ENCODE results near the gene THBS3.

Gene THBS3

GRCh38 chr1:155202731-155203515 is 4.8 kb downstream of the THBS3 start:
- Histone ChIP-seq H3K27me3 (ENCODE audit: insufficient read depth, low read length, poor library complexity) (no peaks in the 10 kb centered on the region), H2AK5ac (ENCODE audit: low read length) (no peak overlapping the region), H3K23ac (ENCODE audit: low read length) (no peak overlapping the region), H4K8ac (ENCODE audit: low read depth, low read length) (no peak overlapping the region), H3K56ac (ENCODE audit: low read length) (no peak overlapping the region), H4K5ac (ENCODE audit: low read length) (no peak overlapping the region), H3K36me3 (ENCODE audit: control insufficient read depth, insufficient read depth, low read length) (no peaks in the 10 kb centered on the region), H3K79me2 (ENCODE audit: control insufficient read depth, insufficient read depth, low read length) (no peaks in the 10 kb centered on the region), H3K4me1 (ENCODE audit: control insufficient read depth, low read depth, low read length) (peaks cover 5% of the 10 kb centered on the region), H3K4me3 (ENCODE audit: low read length) (no peak overlapping the region), H3K79me1 (ENCODE audit: low read length) (no peaks in the 10 kb centered on the region), H3K4ac (ENCODE audit: low read depth, low read length) (no peak overlapping the region), H3K27ac (ENCODE audit: low read depth, low read length) (no peak overlapping the region), H3K18ac (ENCODE audit: low read length) (no peak overlapping the region), H2BK15ac (replicated peaks; ENCODE audit: low read depth) (no peak overlapping the region), H3K4me2 (ENCODE audit: low read length) (no peak overlapping the region), H2BK5ac (ENCODE audit: low read length) (no peak overlapping the region), H3K9ac (ENCODE audit: low read length) (no peak overlapping the region), H2BK120ac (ENCODE audit: low read depth, low read length) (no peak overlapping the region)
- DNase-seq, result no peak
- WGBS (ENCODE audit: extremely low coverage, insufficient coverage, low lambda C conversion rate), result no CpG with 5 or more reads among the region's 19 CpGs

DNA sequence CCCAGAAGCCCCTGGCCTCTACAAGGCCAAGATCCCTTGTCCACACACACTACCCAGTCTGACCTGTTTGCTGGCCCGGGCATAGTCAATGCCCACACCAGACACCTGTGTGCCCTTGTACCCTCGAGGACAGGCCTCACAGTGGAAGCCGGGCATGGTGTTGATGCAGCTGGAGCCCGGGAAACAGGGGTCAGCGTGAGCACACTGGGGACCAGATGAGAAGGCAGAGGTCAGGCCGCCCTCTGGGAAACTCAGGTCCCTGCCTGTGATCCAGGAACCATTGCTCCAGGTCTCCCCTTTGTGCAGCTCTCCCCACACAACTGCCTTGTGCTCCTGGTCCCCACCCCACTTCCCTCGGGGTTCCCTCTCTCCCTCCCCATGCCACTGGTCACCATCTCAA is 5.5 kb downstream of the THBS3 start:
- H2BK5ac ChIP-seq (ENCODE audit: low read length), result no peak overlapping the region
- H3K27me3 ChIP-seq (ENCODE audit: insufficient read depth, low read length, poor library complexity), result no peaks in the 10 kb centered on the region
- H3K23ac ChIP-seq (ENCODE audit: low read length), result no peak overlapping the region
- H3K4me3 ChIP-seq (ENCODE audit: low read length), result no peak overlapping the region
- no peak overlapping the region for H3K9ac ChIP-seq (ENCODE audit: low read length)
- no peak overlapping the region for H3K4ac ChIP-seq (ENCODE audit: low read depth, low read length)
- H3K79me1 ChIP-seq (ENCODE audit: low read length), result no peaks in the 10 kb centered on the region
- H4K8ac ChIP-seq (ENCODE audit: low read depth, low read length), result no peak overlapping the region
- no peak overlapping the region for H2BK15ac ChIP-seq (replicated peaks; ENCODE audit: low read depth)
- no CpG with 5 or more reads among the region's 7 CpGs for WGBS (ENCODE audit: extremely low coverage, insufficient coverage, low lambda C conversion rate)
- H3K4me2 ChIP-seq (ENCODE audit: low read length), result no peak overlapping the region
- H3K27ac ChIP-seq (ENCODE audit: low read depth, low read length), result no peak overlapping the region
- DNase-seq, result no peak
- no peak overlapping the region for H4K5ac ChIP-seq (ENCODE audit: low read length)
- H3K4me1 ChIP-seq (ENCODE audit: control insufficient read depth, low read depth, low read length), result peaks cover 2% of the 10 kb centered on the region
- H2BK120ac ChIP-seq (ENCODE audit: low read depth, low read length), result no peak overlapping the region
- H3K18ac ChIP-seq (ENCODE audit: low read length), result no peak overlapping the region
- no peak overlapping the region for H3K56ac ChIP-seq (ENCODE audit: low read length)
- H2AK5ac ChIP-seq (ENCODE audit: low read length), result no peak overlapping the region
- peaks cover 1% of the 10 kb centered on the region for H3K36me3 ChIP-seq (ENCODE audit: control insufficient read depth, insufficient read depth, low read length)
- H3K79me2 ChIP-seq (ENCODE audit: control insufficient read depth, insufficient read depth, low read length), result no peaks in the 10 kb centered on the region

DNA sequence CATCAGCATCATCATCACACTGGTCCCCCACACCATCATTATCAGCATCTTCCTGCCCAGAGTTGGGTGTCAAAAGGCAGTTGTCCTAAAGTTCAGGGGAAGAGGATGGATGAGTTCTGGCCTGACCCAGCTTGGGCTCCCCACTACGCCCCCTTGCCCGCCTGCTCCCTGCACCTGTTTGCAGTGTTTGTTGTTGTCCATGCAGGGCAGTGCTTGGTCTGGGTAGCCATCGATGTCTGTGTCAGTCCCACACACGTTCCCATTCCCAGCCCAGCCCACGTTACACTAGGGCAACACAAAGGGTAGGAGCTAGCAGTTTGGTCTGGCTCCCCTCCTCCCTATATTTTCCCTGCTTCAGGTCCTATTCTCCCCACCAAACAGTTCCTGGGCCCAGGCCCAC is 6.8 kb downstream of the THBS3 start:
- Histone ChIP-seq H2BK120ac (ENCODE audit: low read depth, low read length) (no peak overlapping the region), H3K9ac (ENCODE audit: low read length) (no peak overlapping the region), H3K27ac (ENCODE audit: low read depth, low read length) (no peak overlapping the region), H2BK5ac (ENCODE audit: low read length) (no peak overlapping the region), H3K4ac (ENCODE audit: low read depth, low read length) (no peak overlapping the region), H2BK15ac (replicated peaks; ENCODE audit: low read depth) (no peak overlapping the region), H3K23ac (ENCODE audit: low read length) (no peak overlapping the region), H4K5ac (ENCODE audit: low read length) (no peak overlapping the region), H2AK5ac (ENCODE audit: low read length) (no peak overlapping the region), H3K27me3 (ENCODE audit: insufficient read depth, low read length, poor library complexity) (no peaks in the 10 kb centered on the region), H3K18ac (ENCODE audit: low read length) (no peak overlapping the region), H3K4me1 (ENCODE audit: control insufficient read depth, low read depth, low read length) (peaks cover 3% of the 10 kb centered on the region), H3K79me2 (ENCODE audit: control insufficient read depth, insufficient read depth, low read length) (peaks cover 5% of the 10 kb centered on the region), H4K8ac (ENCODE audit: low read depth, low read length) (no peak overlapping the region), H3K56ac (ENCODE audit: low read length) (no peak overlapping the region), H3K4me2 (ENCODE audit: low read length) (no peak overlapping the region), H3K36me3 (ENCODE audit: control insufficient read depth, insufficient read depth, low read length) (peaks cover 1% of the 10 kb centered on the region), H3K79me1 (ENCODE audit: low read length) (no peaks in the 10 kb centered on the region), H3K4me3 (ENCODE audit: low read length) (no peak overlapping the region)
- DNase-seq, result no peak
- WGBS (ENCODE audit: extremely low coverage, insufficient coverage, low lambda C conversion rate), result no CpG with 5 or more reads among the region's 5 CpGs

DNA sequence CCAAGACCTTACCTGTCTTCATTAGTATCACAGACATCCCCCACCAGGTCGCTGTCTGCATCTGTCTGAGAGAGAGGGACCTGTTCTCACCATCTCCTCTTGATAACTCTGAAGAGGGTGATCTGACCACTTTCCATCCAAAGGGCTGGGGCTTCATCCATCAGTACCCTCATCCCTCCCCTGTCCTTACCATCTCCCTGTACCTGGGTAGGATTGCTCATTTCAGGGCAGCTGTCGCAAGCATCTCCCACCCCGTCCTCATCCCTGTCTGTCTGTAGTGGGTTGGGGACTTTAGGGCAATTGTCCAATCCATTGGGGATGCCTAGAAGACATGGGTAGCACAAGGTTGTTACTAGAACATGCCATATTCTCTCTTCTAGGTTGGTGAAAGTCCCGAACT is 7.9 kb downstream of the THBS3 start:
- no peaks in the 10 kb centered on the region for H3K27me3 ChIP-seq (ENCODE audit: insufficient read depth, low read length, poor library complexity)
- H4K5ac ChIP-seq (ENCODE audit: low read length), result no peak overlapping the region
- no peak overlapping the region for H3K56ac ChIP-seq (ENCODE audit: low read length)
- no peak overlapping the region for H2BK120ac ChIP-seq (ENCODE audit: low read depth, low read length)
- H3K4me3 ChIP-seq (ENCODE audit: low read length), result no peak overlapping the region
- no peak overlapping the region for H2AK5ac ChIP-seq (ENCODE audit: low read length)
- no peak overlapping the region for H2BK5ac ChIP-seq (ENCODE audit: low read length)
- no CpG with 5 or more reads among the region's 4 CpGs for WGBS (ENCODE audit: extremely low coverage, insufficient coverage, low lambda C conversion rate)
- H3K79me2 ChIP-seq (ENCODE audit: control insufficient read depth, insufficient read depth, low read length), result peaks cover 13% of the 10 kb centered on the region
- H3K4me2 ChIP-seq (ENCODE audit: low read length), result no peak overlapping the region
- H2BK15ac ChIP-seq (replicated peaks; ENCODE audit: low read depth), result no peak overlapping the region
- no peak overlapping the region for H4K8ac ChIP-seq (ENCODE audit: low read depth, low read length)
- H3K18ac ChIP-seq (ENCODE audit: low read length), result no peak overlapping the region
- no peak overlapping the region for H3K9ac ChIP-seq (ENCODE audit: low read length)
- no peak overlapping the region for H3K27ac ChIP-seq (ENCODE audit: low read depth, low read length)
- H3K79me1 ChIP-seq (ENCODE audit: low read length), result no peaks in the 10 kb centered on the region
- H3K4me1 ChIP-seq (ENCODE audit: control insufficient read depth, low read depth, low read length), result peaks cover 4% of the 10 kb centered on the region
- no peak overlapping the region for H3K23ac ChIP-seq (ENCODE audit: low read length)
- H3K4ac ChIP-seq (ENCODE audit: low read depth, low read length), result no peak overlapping the region
- H3K36me3 ChIP-seq (ENCODE audit: control insufficient read depth, insufficient read depth, low read length), result peaks cover 1% of the 10 kb centered on the region
- DNase-seq, result no peak

- H3K27me3 ChIP-seq (ENCODE audit: insufficient read depth, low read length, poor library complexity), result no peaks in the 10 kb centered on the region
- no peak overlapping the region for H2BK120ac ChIP-seq (ENCODE audit: low read depth, low read length)
- H3K36me3 ChIP-seq (ENCODE audit: control insufficient read depth, insufficient read depth, low read length), result peaks cover 1% of the 10 kb centered on the region
- H3K4me2 ChIP-seq (ENCODE audit: low read length), result no peak overlapping the region
- H3K4ac ChIP-seq (ENCODE audit: low read depth, low read length), result no peak overlapping the region
- DNase-seq, result no peak
- H3K4me1 ChIP-seq (ENCODE audit: control insufficient read depth, low read depth, low read length), result peaks cover 5% of the 10 kb centered on the region
- no peak overlapping the region for H2BK15ac ChIP-seq (replicated peaks; ENCODE audit: low read depth)
- no peak overlapping the region for H4K5ac ChIP-seq (ENCODE audit: low read length)
- WGBS (ENCODE audit: extremely low coverage, insufficient coverage, low lambda C conversion rate), result no CpG with 5 or more reads among the region's 3 CpGs
- no peak overlapping the region for H4K8ac ChIP-seq (ENCODE audit: low read depth, low read length)
- H3K9ac ChIP-seq (ENCODE audit: low read length), result no peak overlapping the region
- no peak overlapping the region for H2BK5ac ChIP-seq (ENCODE audit: low read length)
- H2AK5ac ChIP-seq (ENCODE audit: low read length), result no peak overlapping the region
- H3K27ac ChIP-seq (ENCODE audit: low read depth, low read length), result no peak overlapping the region
- H3K4me3 ChIP-seq (ENCODE audit: low read length), result no peak overlapping the region
- no peaks in the 10 kb centered on the region for H3K79me1 ChIP-seq (ENCODE audit: low read length)
- H3K23ac ChIP-seq (ENCODE audit: low read length), result no peak overlapping the region
- no peak overlapping the region for H3K18ac ChIP-seq (ENCODE audit: low read length)
- H3K79me2 ChIP-seq (ENCODE audit: control insufficient read depth, insufficient read depth, low read length), result peaks cover 13% of the 10 kb centered on the region
- H3K56ac ChIP-seq (ENCODE audit: low read length), result no peak overlapping the region
These were observed 9.2 kb downstream of the THBS3 start for GRCh38 chr1:155198547-155198906.

Data from mesendoderm (in vitro differentiated cells).